ENCODE data around the gene KIF3B. TPM values are rescaled to one million over a fixed set of nuclear protein-coding genes. Genes with fewer than 3 reads are reported as not detected.
"Not testable (repeated sequence)": the region's sequence is repeated elsewhere in the genome, so short reads cannot be mapped to it uniquely, and the experiment has no call there.

KIF3B gene
- total RNA-seq, 2 experiments from 2014 or later = 36.2 to 36.5 TPM

- H3K36me3 Mint-ChIP-seq, H3K27ac Mint-ChIP-seq, DNase-seq, H3K9me3 Mint-ChIP-seq, H3K27me3 Mint-ChIP-seq, H3K4me3 Mint-ChIP-seq: not testable (repeated sequence)
- peaks cover 29% of the 10 kb centered on the region for H3K4me1 Mint-ChIP-seq
These were observed 2.3 kb upstream of the KIF3B start for GRCh38 chr20:32275163-32275562.

GRCh38 chr20:32278199-32278643 lies 770 bp downstream of the KIF3B start:
- Mint-ChIP-seq H3K27me3 (no peaks in the 10 kb centered on the region), H3K27ac (peak overlapping the region; percentile 90), H3K36me3 (peaks cover 36% of the 10 kb centered on the region), H3K9me3 (peaks cover 4% of the 10 kb centered on the region), H3K4me3 (peak overlapping the region; percentile 93), H3K4me1 (peaks cover 42% of the 10 kb centered on the region)
- DNase-seq = no peak

GRCh38 chr20:32281711-32282110 lies 4.3 kb downstream of the KIF3B start:
- H3K36me3 Mint-ChIP-seq = peaks cover 48% of the 10 kb centered on the region
- H3K4me1 Mint-ChIP-seq = peaks cover 63% of the 10 kb centered on the region

GRCh38 chr20:32282461-32282860 lies 5.0 kb downstream of the KIF3B start:
- H3K27me3 Mint-ChIP-seq = no peaks in the 10 kb centered on the region
- DNase-seq = no peak
- no peak overlapping the region for H3K27ac Mint-ChIP-seq
- H3K36me3 Mint-ChIP-seq = peaks cover 48% of the 10 kb centered on the region
- peak overlapping the region; percentile 4 for H3K4me3 Mint-ChIP-seq
- no peaks in the 10 kb centered on the region for H3K9me3 Mint-ChIP-seq
- peaks cover 64% of the 10 kb centered on the region for H3K4me1 Mint-ChIP-seq

More at GRCh38 chr20:32281711-32282110, 4.3 kb downstream of the KIF3B start:
- Mint-ChIP-seq H3K27ac (peak overlapping the region; percentile 54), H3K9me3 (no peaks in the 10 kb centered on the region), H3K27me3 (no peaks in the 10 kb centered on the region), H3K4me3 (peak overlapping the region; percentile 4)
- no peak for DNase-seq

- no peak overlapping the region for H3K4me3 Mint-ChIP-seq
- no peak for DNase-seq
- peaks cover 58% of the 10 kb centered on the region for H3K36me3 Mint-ChIP-seq
These were observed 7.7 kb downstream of the KIF3B start for GRCh38 chr20:32285082-32285620.

GRCh38 chr20:32285621-32286371 lies 8.3 kb downstream of the KIF3B start:
- Mint-ChIP-seq H3K4me3 (peak overlapping the region; percentile 48), H3K4me1 (peaks cover 63% of the 10 kb centered on the region), H3K36me3 (peaks cover 58% of the 10 kb centered on the region), H3K9me3 (no peaks in the 10 kb centered on the region), H3K27me3 (no peaks in the 10 kb centered on the region), H3K27ac (peak overlapping the region; percentile 93)
- peak; percentile 18 for DNase-seq

More at GRCh38 chr20:32285082-32285620, 7.7 kb downstream of the KIF3B start:
- Mint-ChIP-seq H3K9me3 (no peaks in the 10 kb centered on the region), H3K27me3 (no peaks in the 10 kb centered on the region), H3K4me1 (peaks cover 64% of the 10 kb centered on the region), H3K27ac (peak overlapping the region; percentile 93)

GRCh38 chr20:32287231-32287638 lies 9.8 kb downstream of the KIF3B start:
- Mint-ChIP-seq H3K36me3 (peaks cover 48% of the 10 kb centered on the region), H3K4me1 (peaks cover 56% of the 10 kb centered on the region), H3K27ac (peak overlapping the region; percentile 38), H3K27me3 (no peaks in the 10 kb centered on the region), H3K4me3 (no peak overlapping the region), H3K9me3 (no peaks in the 10 kb centered on the region)
- DNase-seq = no peak

- no peak overlapping the region for H3K4me3 Mint-ChIP-seq
- H3K4me1 Mint-ChIP-seq = peaks cover 54% of the 10 kb centered on the region
- no peaks in the 10 kb centered on the region for H3K9me3 Mint-ChIP-seq
- peak overlapping the region; percentile 34 for H3K27ac Mint-ChIP-seq
- DNase-seq = no peak
- H3K27me3 Mint-ChIP-seq = no peaks in the 10 kb centered on the region
- H3K36me3 Mint-ChIP-seq = peaks cover 43% of the 10 kb centered on the region
These were observed 10.9 kb downstream of the KIF3B start for GRCh38 chr20:32288225-32288849.

GRCh38 chr20:32289299-32289660 lies 11.8 kb downstream of the KIF3B start:
- not testable (repeated sequence) for H3K9me3 Mint-ChIP-seq, H3K27me3 Mint-ChIP-seq, H3K4me3 Mint-ChIP-seq, DNase-seq
- peaks cover 52% of the 10 kb centered on the region for H3K4me1 Mint-ChIP-seq
- H3K36me3 Mint-ChIP-seq = peaks cover 42% of the 10 kb centered on the region
- H3K27ac Mint-ChIP-seq = peak overlapping the region; percentile 29

- no peak overlapping the region for H3K4me3 Mint-ChIP-seq
- DNase-seq = no peak
- peak overlapping the region; percentile 25 for H3K27ac Mint-ChIP-seq
- no peaks in the 10 kb centered on the region for H3K27me3 Mint-ChIP-seq
- peaks cover 40% of the 10 kb centered on the region for H3K36me3 Mint-ChIP-seq
- no peaks in the 10 kb centered on the region for H3K9me3 Mint-ChIP-seq
- peaks cover 48% of the 10 kb centered on the region for H3K4me1 Mint-ChIP-seq
These were observed 12.4 kb downstream of the KIF3B start for GRCh38 chr20:32289661-32290431.

GRCh38 chr20:32291166-32291565 lies 13.7 kb downstream of the KIF3B start:
- Mint-ChIP-seq H3K4me1 (peaks cover 35% of the 10 kb centered on the region), H3K36me3 (peaks cover 32% of the 10 kb centered on the region), H3K9me3 (no peaks in the 10 kb centered on the region), H3K27me3 (no peaks in the 10 kb centered on the region), H3K27ac (peak overlapping the region; percentile 73), H3K4me3 (no peak overlapping the region)
- no peak for DNase-seq

GRCh38 chr20:32292548-32292947 lies 15.1 kb downstream of the KIF3B start:
- Mint-ChIP-seq H3K4me1 (peaks cover 37% of the 10 kb centered on the region), H3K27ac (no peak overlapping the region), H3K9me3 (no peaks in the 10 kb centered on the region), H3K36me3 (peaks cover 38% of the 10 kb centered on the region), H3K4me3 (no peak overlapping the region), H3K27me3 (no peaks in the 10 kb centered on the region)
- DNase-seq = no peak

- H3K27me3 Mint-ChIP-seq = no peaks in the 10 kb centered on the region
- no peak overlapping the region for H3K27ac Mint-ChIP-seq
- peaks cover 37% of the 10 kb centered on the region for H3K4me1 Mint-ChIP-seq
- DNase-seq = no peak
- no peak overlapping the region for H3K4me3 Mint-ChIP-seq
- H3K36me3 Mint-ChIP-seq = peaks cover 31% of the 10 kb centered on the region
- no peaks in the 10 kb centered on the region for H3K9me3 Mint-ChIP-seq
These were observed 16.6 kb downstream of the KIF3B start for GRCh38 chr20:32294071-32294470.

- DNase-seq = no peak
- H3K36me3 Mint-ChIP-seq = peaks cover 26% of the 10 kb centered on the region
- no peaks in the 10 kb centered on the region for H3K27me3 Mint-ChIP-seq
- H3K9me3 Mint-ChIP-seq = no peaks in the 10 kb centered on the region
- no peak overlapping the region for H3K27ac Mint-ChIP-seq
- peaks cover 28% of the 10 kb centered on the region for H3K4me1 Mint-ChIP-seq
- H3K4me3 Mint-ChIP-seq = no peak overlapping the region
These were observed 19.0 kb downstream of the KIF3B start for GRCh38 chr20:32296412-32296811.
